HG03060 (cell line): ENCODE data around the gene TICAM1.

Experiments
- ATAC-seq: cut with Tn5 transposase; IDR thresholded peaks from one replicate; pipeline ENCODE4 v1.9.1; 2021; ENCODE audit warnings: low read depth, moderate number of reproducible peaks; ENCODE audit not compliant: unreplicated experiment

TICAM1 gene

GRCh38 chr19:4774136-4774535, 57.4 kb downstream of the TICAM1 start:
- no peak for ATAC-seq

- ATAC-seq, result no peak
Observed at GRCh38 chr19:4773047-4773640, 58.4 kb downstream of the TICAM1 start.

GRCh38 chr19:4772566-4772965, 58.9 kb downstream of the TICAM1 start:
- no peak for ATAC-seq

- no peak for ATAC-seq
Observed at GRCh38 chr19:4768934-4769777, 62.4 kb downstream of the TICAM1 start.
